ENCODE results near the gene AIP. TPM values are rescaled to one million over a fixed set of nuclear protein-coding genes. Genes with fewer than 3 reads are reported as not detected.
"Not testable (repeated sequence)": the region's sequence is repeated elsewhere in the genome, so short reads cannot be mapped to it uniquely, and the experiment has no call there.

Gene AIP
- total RNA-seq, 1 donor from 2014 or later, result 203 TPM

GRCh38 chr11:67452141-67452952 lies 30.5 kb upstream of the AIP start, which contains the start of gene GPR152:
Gene GPR152 (minus strand): TSS chr11:67452729. CDS start chr11:67452724, 5 bp downstream.
- H3K27ac Mint-ChIP-seq, result no peak within 1 kb of the TSS
- peaks cover 3% of the 10 kb centered on the region for H3K27me3 Mint-ChIP-seq (ENCODE audit: insufficient read depth)
- peaks cover 10% of the 10 kb centered on the region for H3K4me1 Mint-ChIP-seq (ENCODE audit: low read depth)
- intact Hi-C loops (cut with micrococcal nuclease), result no loop called here
- no peaks in the 10 kb centered on the region for H3K36me3 Mint-ChIP-seq (ENCODE audit: low read depth)
- no peaks in the 10 kb centered on the region for H3K9me3 Mint-ChIP-seq
- no peak for DNase-seq (ENCODE audit: low spot score)
- no peak within 1 kb of the TSS for H3K4me3 Mint-ChIP-seq

- no peak overlapping the region for H3K27ac Mint-ChIP-seq
- no peaks in the 10 kb centered on the region for H3K36me3 Mint-ChIP-seq (ENCODE audit: low read depth)
- H3K4me1 Mint-ChIP-seq (ENCODE audit: low read depth), result peaks cover 4% of the 10 kb centered on the region
- no peak for DNase-seq (ENCODE audit: low spot score)
- H3K27me3 Mint-ChIP-seq (ENCODE audit: insufficient read depth), result peaks cover 7% of the 10 kb centered on the region
- no peak overlapping the region for H3K4me3 Mint-ChIP-seq
- intact Hi-C loops (cut with micrococcal nuclease), result no loop called here
- no peaks in the 10 kb centered on the region for H3K9me3 Mint-ChIP-seq
Observed at GRCh38 chr11:67453816-67454732, 28.8 kb upstream of the AIP start.

DNA sequence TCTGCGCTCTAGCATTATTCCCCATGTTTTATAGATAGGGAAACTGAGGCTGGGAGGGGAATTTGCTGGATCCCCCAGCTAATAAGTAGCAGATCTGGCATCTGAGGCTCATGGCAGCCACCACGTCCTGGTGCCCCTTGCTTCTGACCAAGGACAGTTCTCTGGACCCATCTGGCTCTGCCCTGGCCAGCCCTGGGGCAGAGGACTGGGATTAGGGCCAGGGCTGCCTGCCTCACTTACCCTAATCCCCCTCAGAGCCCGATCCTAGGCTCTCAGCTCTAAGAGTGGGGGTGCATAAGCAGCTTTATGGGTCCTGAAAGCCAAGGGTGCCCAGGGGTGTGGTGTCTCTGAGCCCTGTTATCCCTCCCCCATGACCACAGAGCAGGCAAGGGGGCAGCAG lies 27.8 kb upstream of the AIP start, which contains the start of gene CABP4:
Gene CABP4 (plus strand): TSS at position 301 of the 400 bp plus-strand sequence. CDS start 70 bp downstream, at position 371.
- intact Hi-C loops (cut with micrococcal nuclease), result no loop called here
- Mint-ChIP-seq H3K27ac (no peak within 1 kb of the TSS), H3K9me3 (no peaks in the 10 kb centered on the region), H3K4me1 (ENCODE audit: low read depth) (no peaks in the 10 kb centered on the region), H3K27me3 (ENCODE audit: insufficient read depth) (peaks cover 4% of the 10 kb centered on the region), H3K4me3 (no peak within 1 kb of the TSS), H3K36me3 (ENCODE audit: low read depth) (no peaks in the 10 kb centered on the region)
- no peak for DNase-seq (ENCODE audit: low spot score)

GRCh38 chr11:67456068-67456705 lies 26.6 kb upstream of the AIP start:
- Mint-ChIP-seq H3K36me3 (ENCODE audit: low read depth) (no peaks in the 10 kb centered on the region), H3K27ac (no peak overlapping the region), H3K9me3 (no peaks in the 10 kb centered on the region), H3K4me1 (ENCODE audit: low read depth) (no peaks in the 10 kb centered on the region), H3K4me3 (no peak overlapping the region), H3K27me3 (ENCODE audit: insufficient read depth) (peaks cover 4% of the 10 kb centered on the region)
- DNase-seq (ENCODE audit: low spot score), result no peak
- intact Hi-C loops (cut with micrococcal nuclease), result no loop called here

DNA sequence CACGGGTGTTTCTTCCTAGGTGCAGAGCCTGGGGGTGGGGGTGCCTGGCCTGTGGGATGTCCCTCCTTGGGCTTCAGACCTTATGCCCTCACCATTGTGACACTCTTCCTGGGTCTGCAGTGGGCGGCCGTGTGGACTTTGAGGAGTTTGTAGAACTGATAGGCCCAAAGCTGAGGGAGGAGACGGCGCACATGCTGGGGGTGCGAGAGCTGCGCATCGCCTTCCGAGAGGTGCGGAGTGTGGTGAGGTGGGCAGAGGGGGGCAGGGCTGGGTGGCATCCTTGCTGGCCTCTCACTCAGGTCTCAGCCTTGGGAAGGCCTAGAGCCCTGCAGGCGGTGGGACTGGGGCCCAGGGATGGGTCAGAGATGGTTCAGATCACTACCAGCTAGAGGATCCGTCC lies 25.4 kb upstream of the AIP start:
- Mint-ChIP-seq H3K4me3 (no peak overlapping the region), H3K9me3 (no peaks in the 10 kb centered on the region), H3K27ac (no peak overlapping the region), H3K4me1 (ENCODE audit: low read depth) (no peaks in the 10 kb centered on the region), H3K36me3 (ENCODE audit: low read depth) (no peaks in the 10 kb centered on the region), H3K27me3 (ENCODE audit: insufficient read depth) (peaks cover 4% of the 10 kb centered on the region)
- intact Hi-C loops (cut with micrococcal nuclease), result no loop called here
- DNase-seq (ENCODE audit: low spot score), result no peak

GRCh38 chr11:67458266-67458665 lies 24.6 kb upstream of the AIP start:
- H3K36me3 Mint-ChIP-seq (ENCODE audit: low read depth), result no peaks in the 10 kb centered on the region
- DNase-seq (ENCODE audit: low spot score), result no peak
- no peak overlapping the region for H3K27ac Mint-ChIP-seq
- no peaks in the 10 kb centered on the region for H3K9me3 Mint-ChIP-seq
- intact Hi-C loops (cut with micrococcal nuclease), result no loop called here
- no peaks in the 10 kb centered on the region for H3K4me1 Mint-ChIP-seq (ENCODE audit: low read depth)
- H3K27me3 Mint-ChIP-seq (ENCODE audit: insufficient read depth), result peaks cover 4% of the 10 kb centered on the region
- H3K4me3 Mint-ChIP-seq, result no peak overlapping the region

GRCh38 chr11:67463186-67463585 lies 19.6 kb upstream of the AIP start:
- peaks cover 22% of the 10 kb centered on the region for H3K4me1 Mint-ChIP-seq (ENCODE audit: low read depth)
- no peak overlapping the region for H3K4me3 Mint-ChIP-seq
- H3K36me3 Mint-ChIP-seq (ENCODE audit: low read depth), result peaks cover 6% of the 10 kb centered on the region
- H3K9me3 Mint-ChIP-seq, result no peaks in the 10 kb centered on the region
- H3K27ac Mint-ChIP-seq, result no peak overlapping the region
- intact Hi-C loops (cut with micrococcal nuclease), result no loop called here
- DNase-seq (ENCODE audit: low spot score), result no peak
- H3K27me3 Mint-ChIP-seq (ENCODE audit: insufficient read depth), result no peaks in the 10 kb centered on the region

- Mint-ChIP-seq H3K9me3 (no peaks in the 10 kb centered on the region), H3K27ac (no peak overlapping the region), H3K36me3 (ENCODE audit: low read depth) (peaks cover 6% of the 10 kb centered on the region), H3K4me1 (ENCODE audit: low read depth) (peaks cover 26% of the 10 kb centered on the region), H3K27me3 (ENCODE audit: insufficient read depth) (no peaks in the 10 kb centered on the region), H3K4me3 (peak overlapping the region; percentile 88)
- intact Hi-C loops (cut with micrococcal nuclease), result loop anchor here (1.0 kb wide), 7 partner anchors 20 to 224 kb away; partner anchors contain the start of genes RAD9A and RPS6KB2
- no peak for DNase-seq (ENCODE audit: low spot score)
Observed at GRCh38 chr11:67463680-67464410, 19.0 kb upstream of the AIP start.

GRCh38 chr11:67464411-67465188 lies 18.2 kb upstream of the AIP start:
- Mint-ChIP-seq H3K27me3 (ENCODE audit: insufficient read depth) (no peaks in the 10 kb centered on the region), H3K4me1 (ENCODE audit: low read depth) (peaks cover 26% of the 10 kb centered on the region), H3K27ac (peak overlapping the region; percentile 85), H3K9me3 (no peaks in the 10 kb centered on the region), H3K4me3 (peak overlapping the region; percentile 88), H3K36me3 (ENCODE audit: low read depth) (peaks cover 6% of the 10 kb centered on the region)
- intact Hi-C loops (cut with micrococcal nuclease), result loop anchor here (1.0 to 5.0 kb wide), 8 partner anchors 20 to 224 kb away; partner anchors contain the start of genes POLD4, RAD9A and RPS6KB2
- peak; percentile 89 for DNase-seq (ENCODE audit: low spot score)

- Mint-ChIP-seq H3K4me3 (peak overlapping the region; percentile 88), H3K4me1 (ENCODE audit: low read depth) (peaks cover 26% of the 10 kb centered on the region), H3K9me3 (no peaks in the 10 kb centered on the region), H3K36me3 (ENCODE audit: low read depth) (peaks cover 6% of the 10 kb centered on the region), H3K27me3 (ENCODE audit: insufficient read depth) (no peaks in the 10 kb centered on the region), H3K27ac (peak overlapping the region; percentile 85)
- DNase-seq (ENCODE audit: low spot score), result no peak
- intact Hi-C loops (cut with micrococcal nuclease), result loop anchor here (5.0 kb wide), 1 partner anchor 113 kb away; the partner anchor contains the start of gene POLD4
Observed at GRCh38 chr11:67465189-67465510, 17.7 kb upstream of the AIP start.

- not testable (repeated sequence) for H3K9me3 Mint-ChIP-seq; H3K36me3 Mint-ChIP-seq (ENCODE audit: low read depth); H3K27me3 Mint-ChIP-seq (ENCODE audit: insufficient read depth); DNase-seq (ENCODE audit: low spot score)
- Mint-ChIP-seq H3K27ac (peak overlapping the region; percentile 85), H3K4me1 (ENCODE audit: low read depth) (peaks cover 26% of the 10 kb centered on the region), H3K4me3 (peak overlapping the region; percentile 88)
- intact Hi-C loops (cut with micrococcal nuclease), result loop anchor here (5.0 kb wide), 1 partner anchor 113 kb away; the partner anchor contains the start of gene POLD4
Observed at GRCh38 chr11:67465530-67465929, 17.3 kb upstream of the AIP start.

All from activated T-helper 1 cell treated with anti-CD3 and anti-CD28 coated beads, Interleukin-12 subunit alpha, Interleukin-12 subunit beta, Interleukin-2, Interleukin-4 antibody, amounts not matched to agents 30 ng/mL and 10 ng/mL and 1 ng/mL, durations not matched to agents 14 hours and 24 hours and 36 hours (primary cell).